Measurements from ENCODE around the gene COQ9.

The COQ9 gene

GRCh38 chr16:57480754-57481230 lies 33.5 kb downstream of the COQ9 start:
- TF ChIP-seq REST (IDR thresholded peaks at IDR 0.05; ENCODE audit: insufficient replicate concordance, low read depth) = no peak
- no peak for TF ChIP-seq CTCF (IDR thresholded peaks at IDR 0.05; ENCODE audit: insufficient read depth, low read length)
- TF ChIP-seq SPI1 (IDR thresholded peaks at IDR 0.05; ENCODE audit: borderline replicate concordance, low read depth) = no peak
- TF ChIP-seq POLR2AphosphoS5 (IDR thresholded peaks at IDR 0.05; ENCODE audit: low read depth) = no peak
- no peak for TF ChIP-seq GABPA (IDR thresholded peaks at IDR 0.05; ENCODE audit: low read depth)
- no peak overlapping the region for H3K4me3 ChIP-seq (replicated peaks; ENCODE audit: insufficient read depth, low read length)
- no peak for DNase-seq (ENCODE audit: low read depth in 1 of 2, low spot score in 1 of 2)
- no peak overlapping the region for H3K27ac ChIP-seq (replicated peaks)
- peaks cover 8% of the 10 kb centered on the region for H3K27me3 ChIP-seq (ENCODE audit: insufficient read depth, poor library complexity, severe bottlenecking)

- Histone ChIP-seq H3K27ac (replicated peaks) (no peak overlapping the region), H3K4me3 (replicated peaks; ENCODE audit: insufficient read depth, low read length) (no peak overlapping the region), H3K27me3 (ENCODE audit: insufficient read depth, poor library complexity, severe bottlenecking) (peaks cover 8% of the 10 kb centered on the region)
- no peak for DNase-seq (ENCODE audit: low read depth in 1 of 2, low spot score in 1 of 2)
- TF ChIP-seq CTCF (IDR thresholded peaks at IDR 0.05; ENCODE audit: insufficient read depth, low read length) (no peak), POLR2AphosphoS5 (IDR thresholded peaks at IDR 0.05; ENCODE audit: low read depth) (no peak), REST (IDR thresholded peaks at IDR 0.05; ENCODE audit: insufficient replicate concordance, low read depth) (no peak), SPI1 (IDR thresholded peaks at IDR 0.05; ENCODE audit: borderline replicate concordance, low read depth) (no peak), GABPA (IDR thresholded peaks at IDR 0.05; ENCODE audit: low read depth) (no peak)
These were observed 34.1 kb downstream of the COQ9 start for GRCh38 chr16:57481421-57481820.

DNA sequence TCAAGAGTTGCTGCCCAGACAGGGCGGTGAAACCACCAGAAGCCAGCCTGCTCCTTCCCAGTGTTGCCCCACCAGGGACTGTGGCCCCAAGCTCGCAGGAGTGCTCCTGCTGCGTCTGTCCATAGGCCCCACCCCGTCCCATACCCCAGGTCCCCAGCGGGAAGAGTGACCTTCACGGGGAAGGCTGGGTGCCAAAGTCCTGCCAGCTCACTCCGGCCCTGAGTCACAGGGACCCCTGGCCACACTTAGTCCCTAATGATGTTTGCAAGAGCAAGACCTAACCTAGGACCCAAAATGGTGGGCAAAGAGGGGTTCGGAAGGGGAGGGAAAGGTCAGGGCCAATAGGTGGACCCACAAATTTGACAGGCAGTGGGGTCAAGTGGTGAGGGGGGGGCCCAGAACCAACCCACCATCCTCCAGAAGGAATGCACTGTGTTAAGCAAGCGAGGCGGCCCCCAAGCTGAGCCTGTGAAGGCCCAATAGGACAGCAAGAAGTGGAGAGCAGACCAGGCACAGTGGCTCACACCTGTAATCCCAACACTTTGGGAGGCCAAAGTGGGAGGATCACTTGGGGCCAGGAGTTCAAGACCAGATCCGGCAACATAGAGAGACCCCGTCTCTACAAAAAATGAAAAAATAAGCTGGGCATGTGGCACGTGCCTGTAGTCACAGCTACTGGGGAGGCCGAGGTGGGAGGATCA lies 35.7 kb downstream of the COQ9 start:
- TF ChIP-seq SPI1 (IDR thresholded peaks at IDR 0.05; ENCODE audit: borderline replicate concordance, low read depth) = no peak
- TF ChIP-seq GABPA (IDR thresholded peaks at IDR 0.05; ENCODE audit: low read depth) = no peak
- no peak for TF ChIP-seq REST (IDR thresholded peaks at IDR 0.05; ENCODE audit: insufficient replicate concordance, low read depth)
- TF ChIP-seq POLR2AphosphoS5 (IDR thresholded peaks at IDR 0.05; ENCODE audit: low read depth) = no peak
- TF ChIP-seq CTCF (IDR thresholded peaks at IDR 0.05; ENCODE audit: insufficient read depth, low read length) = no peak
- no peak overlapping the region for H3K4me3 ChIP-seq (replicated peaks; ENCODE audit: insufficient read depth, low read length)
- peaks cover 8% of the 10 kb centered on the region for H3K27me3 ChIP-seq (ENCODE audit: insufficient read depth, poor library complexity, severe bottlenecking)
- H3K27ac ChIP-seq (replicated peaks) = no peak overlapping the region
- DNase-seq (ENCODE audit: low read depth in 1 of 2, low spot score in 1 of 2) = no peak

Measured in HL-60 (cell line).